Nephron (organoid): ENCODE measurements around the gene FPR2.
"Not testable (repeated sequence)": the region's sequence is repeated elsewhere in the genome, so short reads cannot be mapped to it uniquely, and the experiment has no call there.

Experiments used
- H3K27ac Mint-ChIP-seq, 3 experiments: 2 replicates each; pipeline ENCODE4 v1.8.0; 2020; ENCODE audit warnings: mixed read lengths in 3 of 3, mild to moderate bottlenecking in 2 of 3, moderate library complexity in 1 of 3
- H3K27me3 Mint-ChIP-seq: 2 replicates; pipeline ENCODE4 v1.8.0; 2021; ENCODE audit warnings: low read depth, mild to moderate bottlenecking, moderate library complexity, mixed read lengths
- H3K36me3 Mint-ChIP-seq: 2 replicates; pipeline ENCODE4 v1.8.0; 2020; ENCODE audit warnings: low read depth, mixed read lengths
- H3K4me1 Mint-ChIP-seq: 2 replicates; pipeline ENCODE4 v1.8.0; 2020; ENCODE audit warnings: mixed read lengths
- H3K4me3 Mint-ChIP-seq, 3 experiments: 2 replicates each; pipeline ENCODE4 v1.8.0; 2020; ENCODE audit warnings: mild to moderate bottlenecking in 3 of 3, mixed read lengths in 3 of 3, moderate library complexity in 2 of 3
- H3K9me3 Mint-ChIP-seq: 2 replicates; pipeline ENCODE4 v1.8.0; 2020; ENCODE audit warnings: mixed read lengths
- TF ChIP-seq, protein P1 (sequence below), 3 experiments: fragments of 200-600 bp; sonication (generic); IDR thresholded peaks; one replicate each; pipeline ENCODE4 v1.5.0; 2021; ENCODE audit warnings: antibody characterized with exemption in 3 of 3; ENCODE audit not compliant: unreplicated experiment in 3 of 3

Gene FPR2

DNA sequence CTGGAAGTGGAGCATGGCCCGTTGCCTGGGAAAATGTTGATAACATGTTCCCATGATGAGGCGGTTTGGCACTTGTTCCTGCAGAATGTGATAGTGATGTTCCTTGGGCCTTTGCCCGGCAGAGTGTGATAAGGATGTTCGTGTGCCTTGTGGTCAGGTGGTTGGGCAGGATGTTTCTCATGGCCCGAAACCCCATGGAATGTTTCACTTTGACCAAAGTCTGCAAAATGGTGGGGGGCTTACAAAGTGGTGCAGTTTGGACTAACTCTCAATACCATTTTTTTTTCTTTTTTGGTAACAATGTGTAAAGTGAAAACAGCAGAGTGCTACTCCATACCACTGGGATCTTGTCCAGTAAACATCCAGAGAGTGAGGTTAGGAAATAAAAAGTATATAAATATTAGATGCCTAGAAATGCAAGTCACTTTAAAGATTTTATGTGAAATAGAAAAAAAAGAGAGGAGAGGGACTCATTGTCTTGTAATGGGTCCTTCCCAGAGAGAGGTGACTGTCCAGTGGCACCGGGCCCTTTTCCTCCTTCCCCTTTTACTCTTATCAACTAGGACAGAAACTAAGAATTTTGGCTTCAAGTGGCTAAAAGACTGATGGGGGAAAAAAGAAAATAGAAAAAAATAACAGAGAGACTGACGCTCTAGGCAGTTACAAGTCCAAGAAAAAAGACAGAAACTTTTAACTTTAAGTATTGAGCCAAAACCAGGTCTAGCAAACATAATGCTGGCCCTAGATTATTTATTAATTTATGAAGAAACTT is 39.7 kb downstream of the FPR2 start:
- H3K36me3 Mint-ChIP-seq = no peaks in the 10 kb centered on the region
- TF ChIP-seq, protein P1, sequence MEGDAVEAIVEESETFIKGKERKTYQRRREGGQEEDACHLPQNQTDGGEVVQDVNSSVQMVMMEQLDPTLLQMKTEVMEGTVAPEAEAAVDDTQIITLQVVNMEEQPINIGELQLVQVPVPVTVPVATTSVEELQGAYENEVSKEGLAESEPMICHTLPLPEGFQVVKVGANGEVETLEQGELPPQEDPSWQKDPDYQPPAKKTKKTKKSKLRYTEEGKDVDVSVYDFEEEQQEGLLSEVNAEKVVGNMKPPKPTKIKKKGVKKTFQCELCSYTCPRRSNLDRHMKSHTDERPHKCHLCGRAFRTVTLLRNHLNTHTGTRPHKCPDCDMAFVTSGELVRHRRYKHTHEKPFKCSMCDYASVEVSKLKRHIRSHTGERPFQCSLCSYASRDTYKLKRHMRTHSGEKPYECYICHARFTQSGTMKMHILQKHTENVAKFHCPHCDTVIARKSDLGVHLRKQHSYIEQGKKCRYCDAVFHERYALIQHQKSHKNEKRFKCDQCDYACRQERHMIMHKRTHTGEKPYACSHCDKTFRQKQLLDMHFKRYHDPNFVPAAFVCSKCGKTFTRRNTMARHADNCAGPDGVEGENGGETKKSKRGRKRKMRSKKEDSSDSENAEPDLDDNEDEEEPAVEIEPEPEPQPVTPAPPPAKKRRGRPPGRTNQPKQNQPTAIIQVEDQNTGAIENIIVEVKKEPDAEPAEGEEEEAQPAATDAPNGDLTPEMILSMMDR (IDR thresholded peaks at IDR 0.05; ENCODE audit: unreplicated experiment in 3 of 3) = no peak
- H3K27me3 Mint-ChIP-seq = peaks cover 3% of the 10 kb centered on the region
- peaks cover 38% of the 10 kb centered on the region for H3K9me3 Mint-ChIP-seq
- H3K4me1 Mint-ChIP-seq = peaks cover 10% of the 10 kb centered on the region
- H3K27ac Mint-ChIP-seq = no peak overlapping the region
- no peak overlapping the region for H3K4me3 Mint-ChIP-seq

DNA sequence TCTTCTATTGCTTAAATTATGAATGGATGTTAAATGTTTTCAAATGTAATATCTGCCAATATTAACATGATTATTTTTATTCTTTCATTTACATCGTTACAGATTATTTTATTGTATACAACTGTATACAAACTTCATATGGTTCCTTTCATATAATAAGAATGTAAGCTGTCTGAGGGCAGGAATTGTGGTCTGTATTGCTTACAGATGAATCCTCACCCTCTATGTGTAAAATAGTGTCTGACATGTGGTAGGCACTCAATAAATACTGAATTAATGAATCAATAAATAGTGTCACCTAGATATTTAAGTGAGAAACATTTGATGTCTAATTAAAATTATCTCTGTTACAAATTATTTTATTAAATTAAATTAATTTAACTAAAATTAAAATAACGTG is 41.8 kb downstream of the FPR2 start:
- Mint-ChIP-seq H3K36me3 (no peaks in the 10 kb centered on the region), H3K27ac (no peak overlapping the region), H3K4me3 (no peak overlapping the region), H3K27me3 (peaks cover 3% of the 10 kb centered on the region), H3K4me1 (peaks cover 10% of the 10 kb centered on the region), H3K9me3 (peaks cover 22% of the 10 kb centered on the region)
- TF ChIP-seq, protein P1 (IDR thresholded peaks at IDR 0.05; ENCODE audit: unreplicated experiment in 3 of 3) = no peak

DNA sequence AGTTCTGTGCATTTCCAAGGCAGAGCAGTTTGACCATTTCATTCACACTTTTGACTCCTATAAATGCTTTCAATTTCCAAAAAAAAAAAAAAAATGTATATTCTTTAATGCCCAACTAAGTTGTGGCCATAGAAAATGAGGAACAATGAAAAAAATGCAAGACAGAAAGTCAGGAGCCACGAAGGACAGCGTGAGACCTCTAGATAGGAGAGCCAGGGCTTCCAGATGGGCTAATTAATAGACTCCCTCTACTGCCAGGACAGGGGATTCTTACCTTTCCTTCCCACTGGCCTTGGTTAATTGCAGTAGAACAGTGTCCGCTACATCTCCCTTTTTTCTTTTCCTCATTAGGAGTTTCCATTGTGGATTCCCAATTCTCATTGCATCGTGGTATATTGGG is 42.5 kb downstream of the FPR2 start:
- Mint-ChIP-seq H3K4me1 (peaks cover 10% of the 10 kb centered on the region), H3K4me3 (no peak overlapping the region), H3K27me3 (peaks cover 3% of the 10 kb centered on the region), H3K27ac (no peak overlapping the region), H3K9me3 (peaks cover 20% of the 10 kb centered on the region), H3K36me3 (no peaks in the 10 kb centered on the region)
- TF ChIP-seq, protein P1 (IDR thresholded peaks at IDR 0.05; ENCODE audit: unreplicated experiment in 3 of 3) = no peak

DNA sequence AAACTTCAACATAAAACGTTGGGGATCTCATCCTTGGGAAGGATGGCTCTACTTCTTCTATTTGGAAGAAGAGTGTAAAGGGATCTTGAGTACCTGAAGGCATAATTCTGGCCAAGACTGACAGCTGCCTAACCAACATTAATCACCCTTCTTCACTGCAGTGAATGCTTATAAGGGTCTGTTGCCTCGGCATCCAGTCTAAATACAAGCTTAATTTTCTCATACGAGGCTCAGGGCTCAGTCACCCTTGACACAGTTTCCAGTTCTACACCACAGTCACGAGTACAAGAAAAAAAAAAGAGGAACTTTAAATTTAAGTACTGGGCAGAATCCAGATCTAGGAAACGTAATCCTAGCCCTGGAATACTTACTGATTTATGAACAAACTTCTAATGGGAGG is 43.0 kb downstream of the FPR2 start:
- H3K27ac Mint-ChIP-seq = no peak overlapping the region
- TF ChIP-seq, protein P1 (IDR thresholded peaks at IDR 0.05; ENCODE audit: unreplicated experiment in 3 of 3) = no peak
- H3K27me3 Mint-ChIP-seq = peaks cover 3% of the 10 kb centered on the region
- no peaks in the 10 kb centered on the region for H3K36me3 Mint-ChIP-seq
- H3K9me3 Mint-ChIP-seq = peaks cover 20% of the 10 kb centered on the region
- no peak overlapping the region for H3K4me3 Mint-ChIP-seq
- H3K4me1 Mint-ChIP-seq = peaks cover 10% of the 10 kb centered on the region

DNA sequence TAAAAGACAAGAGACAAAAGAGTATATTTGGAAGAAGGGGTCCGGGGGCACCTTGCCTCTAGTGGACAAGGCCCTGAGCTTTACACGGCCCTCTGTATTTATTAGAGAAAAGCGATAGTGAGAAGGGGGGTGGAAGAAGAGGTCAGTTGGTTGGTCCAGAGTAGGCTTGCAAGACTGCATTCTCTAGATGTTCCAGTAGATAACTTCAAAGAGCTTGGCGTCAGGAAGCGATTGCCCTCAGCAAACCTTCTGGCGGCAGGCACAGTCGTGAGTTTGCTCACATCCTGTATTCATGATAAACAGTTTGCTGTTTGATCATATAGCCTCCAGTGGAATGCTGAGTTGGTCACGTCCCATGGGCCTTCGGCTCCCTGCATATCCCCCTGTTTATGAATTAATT is 43.8 kb downstream of the FPR2 start:
- not testable (repeated sequence) for H3K36me3 Mint-ChIP-seq, H3K27me3 Mint-ChIP-seq, H3K27ac Mint-ChIP-seq, H3K4me1 Mint-ChIP-seq, H3K4me3 Mint-ChIP-seq
- peaks cover 15% of the 10 kb centered on the region for H3K9me3 Mint-ChIP-seq

DNA sequence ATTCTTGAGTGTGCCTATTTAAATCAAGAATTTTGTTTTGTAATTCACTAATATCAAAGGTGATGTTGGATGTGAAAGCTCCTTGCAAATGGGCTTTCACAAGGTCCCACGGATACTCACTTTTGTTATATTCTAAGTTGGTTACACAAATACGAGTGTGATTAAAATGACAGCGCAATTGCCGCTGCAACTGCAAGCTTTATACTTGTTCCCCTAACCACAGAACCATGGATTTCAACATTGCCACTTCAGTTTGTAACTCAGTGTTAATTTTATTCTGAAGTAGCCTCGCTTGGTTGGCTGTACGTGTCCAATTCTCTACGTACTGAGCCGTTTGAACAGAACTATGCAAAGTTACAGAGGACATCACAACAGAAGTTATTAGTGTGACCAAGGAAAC is 44.4 kb downstream of the FPR2 start:
- H3K4me1 Mint-ChIP-seq, H3K36me3 Mint-ChIP-seq, H3K27ac Mint-ChIP-seq, H3K9me3 Mint-ChIP-seq, H3K27me3 Mint-ChIP-seq, H3K4me3 Mint-ChIP-seq: not testable (repeated sequence)

DNA sequence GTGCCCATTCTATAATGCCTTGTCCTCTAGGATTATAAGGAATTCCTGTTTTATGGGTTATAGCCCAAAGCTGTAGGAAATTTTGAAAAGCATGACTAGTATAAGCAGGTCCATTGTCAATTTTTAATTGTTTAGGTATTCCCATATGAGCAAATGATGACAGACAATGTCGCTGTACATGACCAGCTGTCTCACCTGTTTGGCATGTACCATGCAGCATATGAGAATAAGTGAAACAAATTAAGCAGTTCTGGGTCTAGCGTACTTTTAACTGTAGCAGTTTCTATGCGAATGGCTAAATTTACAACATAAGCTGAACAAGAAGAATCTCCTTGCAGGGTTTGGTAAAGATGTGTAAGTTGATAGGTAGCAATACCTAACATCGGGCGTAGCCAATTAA is 45.6 kb downstream of the FPR2 start:
- not testable (repeated sequence) for H3K4me1 Mint-ChIP-seq, H3K27me3 Mint-ChIP-seq, H3K9me3 Mint-ChIP-seq, H3K36me3 Mint-ChIP-seq, H3K4me3 Mint-ChIP-seq, H3K27ac Mint-ChIP-seq
